ENCODE data around the gene SHANK1. TPM values are rescaled to one million over a fixed set of nuclear protein-coding genes. Genes with fewer than 3 reads are reported as not detected.

Gene SHANK1
- polyA plus RNA-seq, 4 donors, result 5.1 to 7.2 (median 5.9) TPM

- no peak for DNase-seq (ENCODE audit: low read depth in 4 of 4, low spot score in 3 of 4)
Observed at GRCh38 chr19:50729894-50730293, 10.3 kb upstream of the SHANK1 start.

DNA sequence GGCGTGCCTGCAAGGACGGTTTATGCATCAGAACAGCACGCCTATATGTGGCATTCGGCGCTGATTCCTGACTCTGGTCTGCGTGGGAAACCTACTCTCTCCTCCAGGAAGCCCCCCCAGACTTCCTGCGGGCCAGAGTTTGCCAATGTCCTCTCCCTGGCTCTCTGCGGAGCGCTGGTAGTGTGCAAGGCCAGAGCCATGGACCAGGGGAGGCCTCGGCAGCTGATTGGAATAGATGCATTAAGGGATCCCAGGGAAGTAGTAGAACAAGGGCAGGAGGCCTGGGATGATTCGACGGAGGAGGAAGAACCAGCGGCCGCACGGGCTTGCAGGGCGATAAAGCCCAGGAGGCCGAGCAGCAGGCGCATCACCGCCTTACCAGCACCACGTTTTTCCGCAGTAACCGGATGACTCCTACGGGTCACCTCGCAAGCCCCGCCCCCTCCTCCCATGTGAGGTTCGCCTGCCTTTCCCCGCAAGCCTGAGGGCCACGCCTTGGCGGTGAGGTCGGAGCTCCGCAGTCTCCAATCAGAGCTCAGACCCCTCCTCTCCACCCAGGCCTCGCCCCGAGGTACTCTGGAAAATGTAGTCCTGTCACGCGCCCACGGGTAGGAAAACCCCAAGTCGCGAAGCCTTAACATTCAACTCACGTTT lies 8.6 kb upstream of the SHANK1 start:
- peak in 1 of 4 donors; percentile 74 for DNase-seq (ENCODE audit: low read depth in 4 of 4, low spot score in 3 of 4)

- DNase-seq (ENCODE audit: low read depth in 4 of 4, low spot score in 3 of 4), result no peak
Observed at GRCh38 chr19:50725911-50726230, 6.3 kb upstream of the SHANK1 start.

GRCh38 chr19:50725218-50725910 lies 5.8 kb upstream of the SHANK1 start:
- no peak for DNase-seq (ENCODE audit: low read depth in 4 of 4, low spot score in 3 of 4)

DNA sequence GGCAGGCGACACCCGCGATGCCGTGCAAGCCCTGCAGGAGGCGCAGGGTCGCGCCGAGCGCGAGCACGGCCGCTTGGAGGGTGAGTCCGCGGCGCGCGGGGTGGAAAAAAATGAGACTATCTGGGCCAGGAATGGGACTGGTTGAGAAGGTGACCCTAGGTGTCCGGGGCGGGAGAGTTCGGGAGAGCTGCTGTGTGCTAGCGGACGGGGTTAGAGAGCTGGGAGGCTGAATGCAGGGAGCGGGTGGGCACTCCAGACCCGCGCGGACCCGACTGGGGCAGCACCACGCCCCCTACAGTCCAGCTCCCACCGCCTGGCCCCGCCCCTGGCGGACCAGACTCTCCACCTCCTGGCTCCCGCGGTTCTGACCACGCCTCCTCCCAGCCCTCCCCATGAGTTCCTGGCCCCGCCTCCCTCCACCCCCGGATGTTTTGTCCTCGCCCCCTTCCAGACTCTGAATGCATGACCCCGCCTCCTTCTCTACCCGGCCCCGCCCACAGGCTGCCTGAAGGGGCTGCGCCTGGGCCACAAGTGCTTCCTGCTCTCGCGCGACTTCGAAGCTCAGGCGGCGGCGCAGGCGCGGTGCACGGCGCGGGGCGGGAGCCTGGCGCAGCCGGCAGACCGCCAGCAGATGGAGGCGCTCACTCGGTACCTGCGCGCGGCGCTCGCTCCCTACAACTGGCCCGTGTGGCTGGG lies 5.1 kb upstream of the SHANK1 start:
- peak; percentile 99 for DNase-seq (ENCODE audit: low read depth in 4 of 4, low spot score in 3 of 4)

GRCh38 chr19:50723735-50724521 lies 4.3 kb upstream of the SHANK1 start:
- no peak for DNase-seq (ENCODE audit: low read depth in 4 of 4, low spot score in 3 of 4)

- DNase-seq (ENCODE audit: low read depth in 4 of 4, low spot score in 3 of 4), result no peak
Observed at GRCh38 chr19:50723069-50723468, 3.5 kb upstream of the SHANK1 start, which contains the start of gene CLEC11A. TSS of gene CLEC11A (plus strand) at chr19:50723364. CDS start at chr19:50723526, 162 bp downstream.

- DNase-seq (ENCODE audit: low read depth in 4 of 4, low spot score in 3 of 4), result no peak
Observed at GRCh38 chr19:50722201-50723013, 2.8 kb upstream of the SHANK1 start.

GRCh38 chr19:50721441-50722137 lies 2.0 kb upstream of the SHANK1 start:
- no peak for DNase-seq (ENCODE audit: low read depth in 4 of 4, low spot score in 3 of 4)

DNA sequence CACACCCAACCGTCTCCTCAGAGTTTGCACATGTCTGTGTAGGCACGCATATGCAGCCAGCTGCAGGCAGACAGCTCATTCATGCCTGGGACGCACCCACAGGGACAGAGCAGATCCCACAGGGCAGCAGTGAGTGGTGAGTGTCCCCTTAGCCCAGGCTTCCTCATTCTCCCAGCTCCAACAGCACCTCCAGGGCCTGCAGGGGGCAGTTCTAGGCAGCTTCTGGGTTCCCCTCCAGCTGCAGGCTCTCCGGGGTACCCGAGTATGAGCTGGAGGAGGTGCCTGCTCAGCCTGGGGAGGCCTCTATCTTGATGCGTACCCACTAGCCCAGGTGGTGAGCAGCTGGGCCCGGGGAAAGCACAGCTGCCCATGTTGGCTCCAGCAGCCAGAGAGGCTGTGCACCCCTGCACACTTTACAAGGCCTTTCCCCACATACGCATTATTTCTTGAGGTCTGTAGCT lies 1.3 kb upstream of the SHANK1 start:
- no peak for DNase-seq (ENCODE audit: low read depth in 4 of 4, low spot score in 3 of 4)

DNA sequence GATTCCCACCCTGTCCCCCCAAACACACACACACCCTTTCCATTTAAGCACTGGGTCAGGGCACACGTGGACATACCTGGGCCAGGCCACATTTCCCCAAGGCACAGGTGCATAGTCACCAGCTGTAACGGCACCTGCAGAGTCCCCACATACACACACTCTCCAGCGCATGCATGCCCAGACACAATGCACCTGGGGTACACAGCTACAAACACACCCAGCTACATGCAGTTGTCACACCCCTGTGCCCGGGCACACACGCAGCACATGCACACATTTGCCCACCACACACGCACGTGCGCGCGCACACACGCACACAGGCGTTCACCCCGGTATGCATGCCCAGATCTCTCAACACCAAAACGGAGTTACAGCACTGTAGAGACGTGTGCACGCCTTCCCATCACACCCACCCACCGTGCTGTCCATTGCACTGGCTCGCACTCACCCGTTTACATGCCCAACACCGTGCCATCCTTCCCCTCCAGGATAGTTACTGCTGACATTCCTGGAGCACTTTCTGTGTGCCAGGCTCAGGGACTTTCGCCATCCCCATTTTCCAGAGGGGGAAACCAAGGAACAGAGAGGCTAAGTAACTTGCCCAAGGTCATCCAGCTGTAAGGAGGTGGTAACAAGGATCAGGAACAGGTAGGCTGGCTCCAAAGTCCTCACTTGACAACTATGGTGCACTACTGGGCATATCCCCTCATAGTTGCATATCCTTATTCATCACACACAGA lies 749 bp upstream of the SHANK1 start:
- no peak for DNase-seq (ENCODE audit: low read depth in 4 of 4, low spot score in 3 of 4)

DNA sequence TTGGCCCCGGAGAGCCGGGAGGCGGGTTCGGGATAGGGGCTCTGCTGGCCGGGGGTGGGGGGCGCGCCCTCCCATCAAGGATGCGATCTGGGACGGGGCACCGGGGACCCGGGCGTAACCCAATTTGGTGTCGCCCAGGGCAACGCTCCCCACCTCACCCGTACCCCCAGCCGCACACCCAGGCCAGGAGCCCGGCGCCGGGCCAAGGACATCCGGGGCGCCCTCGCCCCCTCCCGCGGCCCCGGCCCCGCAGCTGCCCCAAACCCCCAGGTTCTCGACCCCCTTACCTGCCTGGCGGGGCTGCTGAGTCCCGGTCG lies 525 bp downstream of the SHANK1 start:
- no peak for DNase-seq (ENCODE audit: low read depth in 4 of 4, low spot score in 3 of 4)

- DNase-seq (ENCODE audit: low read depth in 4 of 4, low spot score in 3 of 4), result no peak
Observed at GRCh38 chr19:50718255-50719118, 1.1 kb downstream of the SHANK1 start.

- no peak for DNase-seq (ENCODE audit: low read depth in 4 of 4, low spot score in 3 of 4)
Observed at GRCh38 chr19:50717891-50718254, 1.7 kb downstream of the SHANK1 start.

- no peak for DNase-seq (ENCODE audit: low read depth in 4 of 4, low spot score in 3 of 4)
Observed at GRCh38 chr19:50717026-50717723, 2.4 kb downstream of the SHANK1 start.

GRCh38 chr19:50716178-50717025 lies 3.2 kb downstream of the SHANK1 start:
- no peak for DNase-seq (ENCODE audit: low read depth in 4 of 4, low spot score in 3 of 4)
